ENCODE results near the gene PGA5.

DNA sequence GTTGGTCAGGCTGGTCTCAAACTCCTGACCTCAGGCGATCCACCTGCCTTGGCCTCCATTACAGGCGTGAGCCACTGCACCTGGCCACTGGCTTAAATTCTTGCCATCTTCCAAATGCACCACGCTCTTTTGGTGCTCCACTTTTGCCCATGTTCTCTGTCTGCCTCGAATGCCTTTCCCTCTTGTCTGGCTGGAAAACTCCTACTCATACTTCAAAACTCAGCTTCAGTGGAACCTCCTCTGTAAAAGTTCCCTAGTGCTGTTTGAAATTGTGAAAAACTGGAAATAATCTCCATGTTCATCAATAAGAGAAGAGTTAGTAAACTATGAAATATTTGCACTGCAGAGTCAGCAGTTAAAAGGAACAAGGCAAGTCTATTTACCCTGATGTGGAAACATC lies 42.6 kb downstream of the PGA5 start:
- TF ChIP-seq, protein P1, sequence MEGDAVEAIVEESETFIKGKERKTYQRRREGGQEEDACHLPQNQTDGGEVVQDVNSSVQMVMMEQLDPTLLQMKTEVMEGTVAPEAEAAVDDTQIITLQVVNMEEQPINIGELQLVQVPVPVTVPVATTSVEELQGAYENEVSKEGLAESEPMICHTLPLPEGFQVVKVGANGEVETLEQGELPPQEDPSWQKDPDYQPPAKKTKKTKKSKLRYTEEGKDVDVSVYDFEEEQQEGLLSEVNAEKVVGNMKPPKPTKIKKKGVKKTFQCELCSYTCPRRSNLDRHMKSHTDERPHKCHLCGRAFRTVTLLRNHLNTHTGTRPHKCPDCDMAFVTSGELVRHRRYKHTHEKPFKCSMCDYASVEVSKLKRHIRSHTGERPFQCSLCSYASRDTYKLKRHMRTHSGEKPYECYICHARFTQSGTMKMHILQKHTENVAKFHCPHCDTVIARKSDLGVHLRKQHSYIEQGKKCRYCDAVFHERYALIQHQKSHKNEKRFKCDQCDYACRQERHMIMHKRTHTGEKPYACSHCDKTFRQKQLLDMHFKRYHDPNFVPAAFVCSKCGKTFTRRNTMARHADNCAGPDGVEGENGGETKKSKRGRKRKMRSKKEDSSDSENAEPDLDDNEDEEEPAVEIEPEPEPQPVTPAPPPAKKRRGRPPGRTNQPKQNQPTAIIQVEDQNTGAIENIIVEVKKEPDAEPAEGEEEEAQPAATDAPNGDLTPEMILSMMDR (conservative IDR thresholded peaks at IDR 0.05; ENCODE audit: low read depth in 2 of 2), result no peak
- TF ChIP-seq JUNB (IDR thresholded peaks at IDR 0.05; ENCODE audit: unreplicated experiment), result no peak
